Tibial nerve (tissue), 3 donors: ENCODE data around the gene NTMT2.

Experiments
- CTCF ChIP-seq, 5 experiments: fragments of 200-600 bp in 3 of 5; fragments of 450-650 bp in 2 of 5; sonication (generic) in 3 of 5; IDR thresholded peaks; one replicate each; pipeline ENCODE4 v1.5.1; 2016 to 2019; ENCODE audit warnings: antibody characterized with exemption in 5 of 5, mild to moderate bottlenecking in 3 of 5, moderate library complexity in 2 of 5
- POLR2A ChIP-seq, 2 donors: fragments of 450-650 bp; IDR thresholded peaks; one replicate each; pipeline ENCODE4 v1.6.1; 2017; ENCODE audit warnings: antibody characterized with exemption in 2 of 2, mild to moderate bottlenecking in 2 of 2, moderate library complexity in 2 of 2

GRCh38 chr1:170205301-170205700 is 59.5 kb downstream of the NTMT2 start:
- TF ChIP-seq CTCF (IDR thresholded peaks at IDR 0.05) (no peak), POLR2A (IDR thresholded peaks at IDR 0.05) (no peak)
